Mesenchymal stem cell (in vitro differentiated cells and primary cell): ENCODE data around the gene SMCHD1.
A peak's percentile ranks its signal among the peaks of the same experiment; 100 is the strongest.
"Not testable (repeated sequence)": the region's sequence is repeated elsewhere in the genome, so short reads cannot be mapped to it uniquely, and the experiment has no call there.

Source experiments
- DNase-seq: peaks from one replicate; pipeline ENCODE4 v3.0.0-alpha.2; 2013
- H2AFZ ChIP-seq: one replicate; pipeline ENCODE4 v1.6.1; 2013; ENCODE audit warnings: low read depth, mild to moderate bottlenecking, control low read depth, inconsistent platforms, low read length, moderate library complexity
- H2AK5ac ChIP-seq: 2 replicates; pipeline ENCODE4 v1.6.1; 2013; ENCODE audit warnings: low read length, moderate library complexity, mild to moderate bottlenecking, inconsistent platforms; ENCODE audit not compliant: severe bottlenecking
- H2BK120ac ChIP-seq: one replicate; pipeline ENCODE4 v1.6.1; 2013; ENCODE audit warnings: low read depth, mild to moderate bottlenecking, inconsistent platforms, low read length, moderate library complexity
- H2BK12ac ChIP-seq, 2 experiments: one replicate each; pipeline ENCODE4 v1.6.1; 2013; ENCODE audit warnings: inconsistent platforms in 2 of 2, low read length in 2 of 2, mild to moderate bottlenecking in 2 of 2, moderate library complexity in 2 of 2, control low read depth in 1 of 2
- H2BK15ac ChIP-seq: one replicate; pipeline ENCODE4 v1.6.1; 2013; ENCODE audit warnings: mild to moderate bottlenecking, low read depth, inconsistent platforms; ENCODE audit not compliant: poor library complexity, severe bottlenecking
- H2BK5ac ChIP-seq: 2 replicates; pipeline ENCODE4 v1.6.1; 2013; ENCODE audit warnings: low read depth, mild to moderate bottlenecking, low read length, control low read depth, inconsistent platforms; ENCODE audit not compliant: poor library complexity, severe bottlenecking
- H3K14ac ChIP-seq, 2 experiments: one replicate each; pipeline ENCODE4 v1.6.1; 2013; ENCODE audit warnings: inconsistent platforms in 2 of 2, low read length in 2 of 2, control low read depth in 1 of 2, mild to moderate bottlenecking in 1 of 2, moderate library complexity in 1 of 2
- H3K18ac ChIP-seq, 2 experiments: one replicate each; pipeline ENCODE4 v1.6.1; 2013; ENCODE audit warnings: inconsistent platforms in 2 of 2, low read length in 2 of 2, control low read depth in 1 of 2, low read depth in 1 of 2, mild to moderate bottlenecking in 1 of 2
- H3K23ac ChIP-seq, 2 experiments: one replicate each; pipeline ENCODE4 v1.6.1; 2013; ENCODE audit warnings: inconsistent platforms in 2 of 2, low read length in 2 of 2, mild to moderate bottlenecking in 2 of 2, moderate library complexity in 2 of 2, control low read depth in 1 of 2
- H3K27ac ChIP-seq: 2 replicates; pipeline ENCODE4 v1.5.1; 2013; ENCODE audit warnings: mild to moderate bottlenecking, moderate library complexity, low read length, control low read depth, inconsistent platforms; ENCODE audit not compliant: poor library complexity, severe bottlenecking
- H3K27me3 ChIP-seq, 2 experiments: 2 replicates each; pipeline versions ENCODE4 v1.6.1 to v1.7.0; 2013; ENCODE audit warnings: low read length in 2 of 2, mild to moderate bottlenecking in 2 of 2, moderate library complexity in 2 of 2, control low read depth in 1 of 2, inconsistent platforms in 1 of 2; ENCODE audit not compliant: control insufficient read depth in 1 of 2, insufficient read depth in 1 of 2
- H3K36me3 ChIP-seq, 2 experiments: 2 replicates each; pipeline versions ENCODE4 v1.6.1 to v1.7.0; 2013; ENCODE audit warnings: low read length in 2 of 2, control low read depth in 1 of 2, inconsistent platforms in 1 of 2, low read depth in 1 of 2, mild to moderate bottlenecking in 1 of 2; ENCODE audit not compliant: insufficient read depth in 2 of 2, control insufficient read depth in 1 of 2
- H3K4ac ChIP-seq, 2 experiments: one replicate each; pipeline ENCODE4 v1.6.1; 2013; ENCODE audit warnings: inconsistent platforms in 2 of 2, low read length in 2 of 2, mild to moderate bottlenecking in 2 of 2, moderate library complexity in 2 of 2, control low read depth in 1 of 2, low read depth in 1 of 2
- H3K4me1 ChIP-seq: 2 replicates; pipeline ENCODE4 v1.6.1; 2013; ENCODE audit warnings: low read depth, low read length, control low read depth; ENCODE audit not compliant: control insufficient read depth, insufficient read depth
- H3K4me2 ChIP-seq: 2 replicates; pipeline ENCODE4 v1.6.1; 2013; ENCODE audit warnings: low read length, mild to moderate bottlenecking, inconsistent platforms; ENCODE audit not compliant: poor library complexity, severe bottlenecking
- H3K4me3 ChIP-seq, 2 experiments: 2 replicates each; pipeline versions ENCODE4 v1.5.1 to v1.7.0; 2013; ENCODE audit warnings: low read length in 2 of 2, mild to moderate bottlenecking in 2 of 2, control low read depth in 1 of 2, low read depth in 1 of 2; ENCODE audit not compliant: insufficient read depth in 1 of 2
- H3K79me1 ChIP-seq: replicated peaks from 2 replicates; pipeline ENCODE4 v1.6.1; 2013; ENCODE audit warnings: mild to moderate bottlenecking, control low read depth, low read length, inconsistent platforms; ENCODE audit not compliant: poor library complexity, severe bottlenecking
- H3K9ac ChIP-seq: 2 replicates; pipeline ENCODE4 v1.7.0; 2013; ENCODE audit warnings: mild to moderate bottlenecking, low read length, moderate library complexity
- H3K9me3 ChIP-seq: 2 replicates; pipeline ENCODE4 v1.7.0; 2013; ENCODE audit warnings: mild to moderate bottlenecking, low read length; ENCODE audit not compliant: control insufficient read depth
- H4K8ac ChIP-seq: one replicate; pipeline ENCODE4 v1.6.1; 2013; ENCODE audit warnings: inconsistent platforms, mild to moderate bottlenecking, low read length, moderate library complexity
- H4K91ac ChIP-seq: one replicate; pipeline ENCODE4 v1.6.1; 2013; ENCODE audit warnings: mild to moderate bottlenecking, low read length, inconsistent platforms
- WGBS: methylation state at CpG from one replicate; pipeline ENCODE4 v1.1.7; 2013; ENCODE audit warnings: mixed read lengths; 5-methylcytosine and 5-hydroxymethylcytosine counted together

SMCHD1 gene

GRCh38 chr18:2825613-2826175 lies 170.2 kb downstream of the SMCHD1 start:
- Histone ChIP-seq H2BK12ac (no peak overlapping the region), H3K27me3 (no peaks in the 10 kb centered on the region), H3K27ac (no peak overlapping the region), H3K23ac (no peak overlapping the region), H2AK5ac (no peak overlapping the region), H2AFZ (no peak overlapping the region), H3K14ac (no peak overlapping the region), H3K4me2 (no peak overlapping the region), H3K18ac (no peak overlapping the region), H3K79me1 (no peaks in the 10 kb centered on the region), H2BK5ac (no peak overlapping the region), H3K4ac (no peak overlapping the region), H3K9ac (peak overlapping the region; percentile 82), H4K8ac (no peak overlapping the region), H2BK120ac (no peak overlapping the region), H3K36me3 (no peaks in the 10 kb centered on the region), H3K4me3 (no peak overlapping the region), H3K4me1 (no peaks in the 10 kb centered on the region), H2BK15ac (no peak overlapping the region), H3K9me3 (no peaks in the 10 kb centered on the region), H4K91ac (no peak overlapping the region)
- WGBS = 78% methylated on average over 2 of the region's 3 CpGs
- no peak for DNase-seq

- no peak overlapping the region for H3K18ac ChIP-seq
- no peak overlapping the region for H4K8ac ChIP-seq
- H3K9ac ChIP-seq = peak overlapping the region; percentile 82
- H3K4me3 ChIP-seq = peak overlapping the region in 1 of 2 experiments; percentile 42
- H3K36me3 ChIP-seq = no peaks in the 10 kb centered on the region
- H3K27me3 ChIP-seq = no peaks in the 10 kb centered on the region
- H2BK5ac ChIP-seq = no peak overlapping the region
- H2AFZ ChIP-seq = no peak overlapping the region
- H3K4ac ChIP-seq = no peak overlapping the region
- WGBS = 74% methylated on average over 10 of the region's 10 CpGs
- no peak overlapping the region for H3K14ac ChIP-seq
- DNase-seq = no peak
- H2BK15ac ChIP-seq = no peak overlapping the region
- H2AK5ac ChIP-seq = no peak overlapping the region
- no peak overlapping the region for H3K4me2 ChIP-seq
- H2BK120ac ChIP-seq = no peak overlapping the region
- H3K4me1 ChIP-seq = no peaks in the 10 kb centered on the region
- no peak overlapping the region for H3K23ac ChIP-seq
- H3K9me3 ChIP-seq = no peaks in the 10 kb centered on the region
- H3K79me1 ChIP-seq = no peaks in the 10 kb centered on the region
- H3K27ac ChIP-seq = no peak overlapping the region
- no peak overlapping the region for H2BK12ac ChIP-seq
- no peak overlapping the region for H4K91ac ChIP-seq
Observed at GRCh38 chr18:2826581-2826980, 171.1 kb downstream of the SMCHD1 start.

DNA sequence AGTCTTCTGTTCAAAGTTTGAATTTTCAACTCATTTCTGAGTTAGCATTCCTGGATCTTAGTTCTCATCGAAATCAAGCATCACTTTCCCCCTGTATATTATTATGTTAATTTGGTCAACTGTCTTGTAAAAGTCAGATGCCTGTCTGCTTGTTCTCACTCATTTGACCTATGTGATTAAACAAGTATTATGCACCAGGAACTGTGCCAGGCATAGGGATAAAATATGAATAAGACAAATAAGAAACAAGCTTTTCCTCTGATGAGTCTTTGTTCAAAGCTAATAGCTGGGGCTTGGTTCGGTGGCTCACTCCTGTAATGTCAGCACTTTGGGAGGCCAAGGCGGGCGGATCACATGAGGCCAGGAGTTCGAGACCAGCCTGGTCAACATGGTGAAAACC lies 171.5 kb downstream of the SMCHD1 start:
- Histone ChIP-seq H3K4me2 (no peak overlapping the region), H3K4me1 (no peaks in the 10 kb centered on the region), H3K9me3 (no peaks in the 10 kb centered on the region), H3K18ac (no peak overlapping the region), H3K27me3 (no peaks in the 10 kb centered on the region), H3K79me1 (no peaks in the 10 kb centered on the region), H3K4ac (no peak overlapping the region), H2BK15ac (no peak overlapping the region), H3K36me3 (no peaks in the 10 kb centered on the region), H2AFZ (no peak overlapping the region), H3K23ac (no peak overlapping the region), H3K4me3 (peak overlapping the region in 1 of 2 experiments; percentile 42), H4K91ac (no peak overlapping the region), H3K14ac (no peak overlapping the region), H2AK5ac (no peak overlapping the region), H2BK5ac (no peak overlapping the region), H3K27ac (no peak overlapping the region), H3K9ac (peak overlapping the region; percentile 82), H2BK120ac (no peak overlapping the region), H2BK12ac (no peak overlapping the region), H4K8ac (no peak overlapping the region)
- 94% methylated on average over 4 of the region's 5 CpGs for WGBS
- no peak for DNase-seq

DNA sequence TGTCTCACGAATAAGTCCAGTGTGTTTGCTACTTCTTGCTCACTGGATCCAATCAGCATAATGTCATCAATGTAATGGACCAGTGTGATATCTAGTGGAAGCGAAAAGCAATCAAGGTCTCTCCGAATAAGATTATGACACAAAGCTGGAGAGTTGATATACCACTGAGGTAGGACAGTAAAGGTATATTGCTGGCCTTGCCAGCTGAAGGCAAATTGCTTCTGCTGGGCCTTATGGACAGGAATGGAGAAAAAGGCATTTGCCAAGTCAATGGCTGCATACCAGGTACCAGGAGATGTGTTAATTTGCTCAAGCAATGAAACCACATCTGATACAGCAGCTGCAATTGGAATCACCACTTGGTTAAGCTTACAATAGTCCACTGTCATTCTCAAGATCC lies 180.6 kb downstream of the SMCHD1 start:
- H4K91ac ChIP-seq, H2BK120ac ChIP-seq, H3K23ac ChIP-seq, H3K4ac ChIP-seq, DNase-seq, H3K9me3 ChIP-seq, H2BK12ac ChIP-seq, H3K4me2 ChIP-seq, H2AFZ ChIP-seq, H3K4me3 ChIP-seq, H4K8ac ChIP-seq, H3K79me1 ChIP-seq, H3K27me3 ChIP-seq, H3K9ac ChIP-seq, H2BK5ac ChIP-seq, H3K4me1 ChIP-seq, H3K27ac ChIP-seq, H3K18ac ChIP-seq, H3K14ac ChIP-seq, H3K36me3 ChIP-seq, H2AK5ac ChIP-seq, H2BK15ac ChIP-seq: not testable (repeated sequence)
- WGBS = 94% methylated on average over 3 of the region's 3 CpGs
